GM12878 (cell line): ENCODE measurements around the gene CELSR3. TPM values are rescaled to one million over a fixed set of nuclear protein-coding genes. Genes with fewer than 3 reads are reported as not detected.

Experiments used
- BRCA1 ChIP-seq: IDR thresholded peaks from 2 replicates; pipeline ENCODE4 v1.6.1; 2011; ENCODE audit warnings: low read depth, low read length, improper control_type of control experiment
- CEBPB ChIP-seq, 2 experiments: fragments of 150-350 bp in 1 of 2; IDR thresholded peaks; 2 replicates each; pipeline ENCODE4 v1.6.1; 2012 to 2014; ENCODE audit warnings: low read depth in 2 of 2, low read length in 2 of 2, borderline replicate concordance in 1 of 2, inconsistent platforms in 1 of 2
- CHD2 ChIP-seq: IDR thresholded peaks from 2 replicates; pipeline ENCODE4 v1.6.1; 2011; ENCODE audit warnings: low read depth, low read length, improper control_type of control experiment, borderline replicate concordance
- DPF2 ChIP-seq: fragments of 450-650 bp; IDR thresholded peaks from 2 replicates; pipeline ENCODE4 v1.6.1; 2017; ENCODE audit warnings: mild to moderate bottlenecking
- E4F1 ChIP-seq: fragments of 450-650 bp; IDR thresholded peaks from 2 replicates; pipeline ENCODE4 v1.6.1; 2018; ENCODE audit warnings: borderline replicate concordance, mild to moderate bottlenecking; ENCODE audit not compliant: partially characterized antibody
- GABPA ChIP-seq: IDR thresholded peaks from 2 replicates; pipeline ENCODE4 v1.6.1; 2014; ENCODE audit warnings: antibody characterized with exemption, low read depth, mild to moderate bottlenecking, inconsistent platforms
- HDAC2 ChIP-seq: fragments of 200-600 bp; sonication (generic); IDR thresholded peaks from 2 replicates; pipeline ENCODE4 v1.6.1; 2017
- KLF5 ChIP-seq: fragments of 450-650 bp; IDR thresholded peaks from 2 replicates; pipeline ENCODE4 v1.6.1; 2014; ENCODE audit warnings: mild to moderate bottlenecking; ENCODE audit not compliant: partially characterized antibody
- MLLT1 ChIP-seq: fragments of 450-650 bp; IDR thresholded peaks from 2 replicates; pipeline ENCODE4 v1.6.1; 2016; ENCODE audit warnings: mild to moderate bottlenecking
- MYB ChIP-seq: fragments of 150-350 bp; IDR thresholded peaks from 2 replicates; pipeline ENCODE4 v1.6.1; 2014; ENCODE audit warnings: mild to moderate bottlenecking, low read depth, low read length, borderline replicate concordance
- NFYB ChIP-seq: IDR thresholded peaks from 2 replicates; pipeline ENCODE4 v1.6.1; 2011; ENCODE audit warnings: low read depth, mild to moderate bottlenecking, low read length, improper control_type of control experiment, moderate library complexity; ENCODE audit not compliant: insufficient read depth
- NR2F1 ChIP-seq: fragments of 450-650 bp; conservative IDR thresholded peaks from 2 replicates; pipeline ENCODE4 v1.6.1; 2017; ENCODE audit warnings: mild to moderate bottlenecking
- POLR2A ChIP-seq: IDR thresholded peaks from 2 replicates; pipeline ENCODE4 v1.6.1; 2011; ENCODE audit warnings: low read depth, mild to moderate bottlenecking, low read length
- RAD21 ChIP-seq: IDR thresholded peaks from 2 replicates; pipeline ENCODE4 v1.6.1; 2011; ENCODE audit warnings: mild to moderate bottlenecking, low read depth, low read length, moderate library complexity; ENCODE audit not compliant: insufficient read depth
- REST ChIP-seq: IDR thresholded peaks from 2 replicates; pipeline ENCODE4 v1.6.1; 2012; ENCODE audit warnings: mild to moderate bottlenecking, low read depth, low read length
- RUNX3 ChIP-seq: IDR thresholded peaks from 2 replicates; pipeline ENCODE4 v1.6.1; 2012; ENCODE audit warnings: low read length, inconsistent platforms
- SIN3A ChIP-seq: IDR thresholded peaks from 2 replicates; pipeline ENCODE4 v1.6.1; 2012; ENCODE audit warnings: low read depth, low read length, improper control_type of control experiment
- STAT1 ChIP-seq: fragments of 450-650 bp; conservative IDR thresholded peaks from 2 replicates; pipeline ENCODE4 v1.6.1; 2014; ENCODE audit warnings: antibody characterized with exemption, mild to moderate bottlenecking
- TARDBP ChIP-seq: IDR thresholded peaks from 2 replicates; pipeline ENCODE4 v1.6.1; 2016; ENCODE audit warnings: borderline replicate concordance
- TCF12 ChIP-seq: IDR thresholded peaks from 2 replicates; pipeline ENCODE4 v1.6.1; 2011; ENCODE audit warnings: low read depth, mild to moderate bottlenecking, low read length
- TCF3 ChIP-seq: IDR thresholded peaks from 2 replicates; pipeline ENCODE4 v1.6.1; 2012; ENCODE audit warnings: low read depth, mild to moderate bottlenecking, low read length, borderline replicate concordance; ENCODE audit not compliant: insufficient read depth
- ZNF207 ChIP-seq: fragments of 450-650 bp; IDR thresholded peaks from 2 replicates; pipeline ENCODE4 v1.6.1; 2014; ENCODE audit warnings: antibody characterized with exemption, mild to moderate bottlenecking, borderline replicate concordance
- ZNF384 ChIP-seq: IDR thresholded peaks from 2 replicates; pipeline ENCODE4 v1.6.1; 2012; ENCODE audit warnings: low read depth, mild to moderate bottlenecking, low read length, improper control_type of control experiment, borderline replicate concordance
- polyA plus RNA-seq, 11 experiments: library from polyadenylated mRNA; depleted of rRNA in 4 of 11; unstranded in 6 of 11; stranded (reverse) in 5 of 11; fragments of >200 nt; fragmentation: Nextera tagmentation in 4 of 11; fragmentation: Illumina TruSeq in 1 of 11; extraction: Ambion mirVana in 4 of 11; extraction: Trizol in 1 of 11; gene quantifications; 1 replicate in 1 of 11; 2 replicates in 10 of 11; pipeline versions ENCODE4 v1.2.1 to v1.2.3, GENCODE V29; 2011 to 2016; ENCODE audit warnings: inconsistent platforms in 2 of 11, missing spikeins in 2 of 11, low read depth in 1 of 11
- total RNA-seq, 4 experiments: library from RNA; depleted of rRNA in 3 of 4; stranded (reverse); fragments of >200 nt in 3 of 4; fragmentation: Illumina TruSeq in 1 of 4; extraction: Trizol in 1 of 4; gene quantifications; 2 replicates each; pipeline versions ENCODE4 v1.2.1 to v1.2.3, GENCODE V29; 2013 to 2021

Gene CELSR3
- total and polyA plus RNA-seq, 10 of the 15 experiments (the other 5 are each of a cell fraction or from before 2014, with no cell fraction given): 0.08 to 1.6 (median 0.57) TPM

GRCh38 chr3:48663489-48664312, 1.0 kb upstream of the CELSR3 start (continued):
- peak; percentile 69; the same call in 1 of the 2 replicates for TF ChIP-seq ZNF207
- peak; percentile 83 for TF ChIP-seq TCF12
- TF ChIP-seq STAT1: 0 out of 2 replicates have a peak, but pooled peaks have one; percentile 48
- TF ChIP-seq GABPA: no peak
- peak; percentile 74 for TF ChIP-seq KLF5
- peak; percentile 64; the same call in 1 of the 2 replicates for TF ChIP-seq TCF3
- no peak for TF ChIP-seq RAD21
- 0 out of 2 replicates have a peak, but pooled peaks have one; percentile 9 for TF ChIP-seq SIN3A
- peak; percentile 82 for TF ChIP-seq NR2F1
- 0 out of 2 replicates have a peak, but pooled peaks have one; percentile 29 for TF ChIP-seq TARDBP
- peak; percentile 64 for TF ChIP-seq DPF2
- TF ChIP-seq CEBPB (IDR thresholded peaks at IDR 0.05; ENCODE audit: borderline replicate concordance in 1 of 2, low read depth in 2 of 2, low read length in 2 of 2): no peak
- no peak for TF ChIP-seq ZNF384
- no peak for TF ChIP-seq HDAC2
- TF ChIP-seq POLR2A: peak; percentile 72
- peak; percentile 87 for TF ChIP-seq RUNX3
- TF ChIP-seq BRCA1: 0 out of 2 replicates have a peak, but pooled peaks have one; percentile 37
- peak; percentile 37; the same call in 1 of the 2 replicates for TF ChIP-seq CHD2
- peak; percentile 26; the same call in 1 of the 2 replicates for TF ChIP-seq REST
- TF ChIP-seq MLLT1: 0 out of 2 replicates have a peak, but pooled peaks have one; percentile 32
- TF ChIP-seq NFYB: peak; percentile 67
- peak; percentile 66 for TF ChIP-seq E4F1
- no peak for TF ChIP-seq MYB
